Right atrium auricular region (tissue), 2 donors: ENCODE data around the gene RNF150. TPM values are rescaled to one million over a fixed set of nuclear protein-coding genes. Genes with fewer than 3 reads are reported as not detected.
A peak's percentile ranks its signal among the peaks of the same experiment; 100 is the strongest.

Experiments
- DNase-seq: peaks from one replicate; pipeline ENCODE4 v3.0.0-alpha.2; 2019; ENCODE audit warnings: low spot score
- H3K27ac ChIP-seq, 2 donors: fragments of 200-600 bp; sonication (generic); 1 replicate in 1 of 2; 2 replicates in 1 of 2; pipeline ENCODE4 v1.5.1; 2016 to 2019
- H3K27me3 ChIP-seq, 2 donors: fragments of 200-600 bp; sonication (generic); one replicate each; pipeline versions ENCODE4 v1.5.1 to v1.6.0; 2017 to 2019
- H3K36me3 ChIP-seq: fragments of 200-600 bp; sonication (generic); one replicate; pipeline ENCODE4 v1.5.1; 2016
- H3K4me1 ChIP-seq, 2 donors: fragments of 200-600 bp; sonication (generic); one replicate each; pipeline versions ENCODE4 v1.5.1 to v1.6.0; 2017 to 2019
- H3K4me3 ChIP-seq, 2 donors: fragments of 200-600 bp; sonication (generic); 1 replicate in 1 of 2; 2 replicates in 1 of 2; pipeline ENCODE4 v1.5.1; 2017 to 2019; ENCODE audit warnings: mild to moderate bottlenecking in 1 of 2, moderate library complexity in 1 of 2
- H3K9me3 ChIP-seq, 2 donors: fragments of 200-600 bp; sonication (generic); one replicate each; pipeline ENCODE4 v1.5.1; 2019
- total RNA-seq, 2 donors: library from RNA; depleted of rRNA; stranded (reverse); fragments of >200 nt; gene quantifications; one replicate each; pipeline ENCODE4 v1.1.0, GENCODE V29; 2016
- TF ChIP-seq, protein P1 (sequence below), 2 donors: fragments of 200-600 bp; sonication (generic); IDR thresholded peaks; one replicate each; pipeline ENCODE4 v1.5.1; 2019; ENCODE audit warnings: antibody characterized with exemption in 2 of 2

Gene RNF150
- total RNA-seq, 2 donors from 2014 or later: 26.2 to 34.2 TPM

DNA sequence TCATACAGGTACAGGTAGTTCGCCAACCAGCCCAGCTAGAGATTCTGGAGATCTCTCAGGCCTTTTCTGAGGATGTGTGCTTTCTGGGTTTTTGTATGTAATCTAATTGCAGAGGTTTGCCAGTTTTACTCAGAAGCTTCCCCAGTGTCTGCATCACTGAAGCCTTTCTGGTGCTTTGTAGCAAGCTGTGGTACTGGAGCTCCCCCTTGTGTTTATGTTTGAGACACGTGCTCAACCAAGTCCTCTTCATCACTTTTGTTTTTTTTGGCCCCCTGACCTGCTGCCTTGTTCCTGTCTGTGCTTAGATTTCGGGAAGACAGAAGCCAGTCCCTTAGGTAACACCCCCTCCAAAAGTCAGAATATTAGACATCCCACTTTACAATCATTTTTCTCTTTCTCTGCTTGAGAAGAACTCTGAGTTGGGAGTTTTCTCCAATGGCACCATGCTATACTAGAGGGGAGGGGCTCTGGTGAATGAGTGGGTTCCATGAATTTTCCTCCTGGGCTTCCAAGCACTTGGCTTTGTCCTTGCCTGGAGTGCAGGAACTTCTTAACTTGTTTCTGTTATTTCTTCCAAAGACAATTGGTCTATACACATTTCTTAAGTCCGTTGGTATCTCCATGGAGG, 248.7 kb downstream of the RNF150 start:
- no peak overlapping the region for H3K27ac ChIP-seq
- no peak overlapping the region for H3K4me3 ChIP-seq
- no peaks in the 10 kb centered on the region for H3K4me1 ChIP-seq
- peaks cover 0 to 4% of the 10 kb centered on the region in 2 donors for H3K9me3 ChIP-seq
- H3K36me3 ChIP-seq: no peaks in the 10 kb centered on the region
- no peak for DNase-seq
- TF ChIP-seq, protein P1, sequence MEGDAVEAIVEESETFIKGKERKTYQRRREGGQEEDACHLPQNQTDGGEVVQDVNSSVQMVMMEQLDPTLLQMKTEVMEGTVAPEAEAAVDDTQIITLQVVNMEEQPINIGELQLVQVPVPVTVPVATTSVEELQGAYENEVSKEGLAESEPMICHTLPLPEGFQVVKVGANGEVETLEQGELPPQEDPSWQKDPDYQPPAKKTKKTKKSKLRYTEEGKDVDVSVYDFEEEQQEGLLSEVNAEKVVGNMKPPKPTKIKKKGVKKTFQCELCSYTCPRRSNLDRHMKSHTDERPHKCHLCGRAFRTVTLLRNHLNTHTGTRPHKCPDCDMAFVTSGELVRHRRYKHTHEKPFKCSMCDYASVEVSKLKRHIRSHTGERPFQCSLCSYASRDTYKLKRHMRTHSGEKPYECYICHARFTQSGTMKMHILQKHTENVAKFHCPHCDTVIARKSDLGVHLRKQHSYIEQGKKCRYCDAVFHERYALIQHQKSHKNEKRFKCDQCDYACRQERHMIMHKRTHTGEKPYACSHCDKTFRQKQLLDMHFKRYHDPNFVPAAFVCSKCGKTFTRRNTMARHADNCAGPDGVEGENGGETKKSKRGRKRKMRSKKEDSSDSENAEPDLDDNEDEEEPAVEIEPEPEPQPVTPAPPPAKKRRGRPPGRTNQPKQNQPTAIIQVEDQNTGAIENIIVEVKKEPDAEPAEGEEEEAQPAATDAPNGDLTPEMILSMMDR (IDR thresholded peaks at IDR 0.05): peak in 1 of 2 donors; percentile 78
- no peaks in the 10 kb centered on the region for H3K27me3 ChIP-seq

GRCh38 chr4:140877781-140878180, 255.5 kb downstream of the RNF150 start:
- Histone ChIP-seq H3K27ac (no peak overlapping the region), H3K27me3 (no peaks in the 10 kb centered on the region), H3K4me3 (no peak overlapping the region), H3K36me3 (no peaks in the 10 kb centered on the region), H3K4me1 (peaks cover 0 to 7% of the 10 kb centered on the region in 2 donors), H3K9me3 (no peaks in the 10 kb centered on the region)
- TF ChIP-seq, protein P1 (IDR thresholded peaks at IDR 0.05): no peak
- no peak for DNase-seq

GRCh38 chr4:140876615-140877364, 256.5 kb downstream of the RNF150 start:
- Histone ChIP-seq H3K9me3 (no peaks in the 10 kb centered on the region), H3K4me3 (no peak overlapping the region), H3K27ac (no peak overlapping the region), H3K27me3 (no peaks in the 10 kb centered on the region), H3K4me1 (peaks cover 0 to 7% of the 10 kb centered on the region in 2 donors), H3K36me3 (no peaks in the 10 kb centered on the region)
- TF ChIP-seq, protein P1 (IDR thresholded peaks at IDR 0.05): no peak
- DNase-seq: no peak

DNA sequence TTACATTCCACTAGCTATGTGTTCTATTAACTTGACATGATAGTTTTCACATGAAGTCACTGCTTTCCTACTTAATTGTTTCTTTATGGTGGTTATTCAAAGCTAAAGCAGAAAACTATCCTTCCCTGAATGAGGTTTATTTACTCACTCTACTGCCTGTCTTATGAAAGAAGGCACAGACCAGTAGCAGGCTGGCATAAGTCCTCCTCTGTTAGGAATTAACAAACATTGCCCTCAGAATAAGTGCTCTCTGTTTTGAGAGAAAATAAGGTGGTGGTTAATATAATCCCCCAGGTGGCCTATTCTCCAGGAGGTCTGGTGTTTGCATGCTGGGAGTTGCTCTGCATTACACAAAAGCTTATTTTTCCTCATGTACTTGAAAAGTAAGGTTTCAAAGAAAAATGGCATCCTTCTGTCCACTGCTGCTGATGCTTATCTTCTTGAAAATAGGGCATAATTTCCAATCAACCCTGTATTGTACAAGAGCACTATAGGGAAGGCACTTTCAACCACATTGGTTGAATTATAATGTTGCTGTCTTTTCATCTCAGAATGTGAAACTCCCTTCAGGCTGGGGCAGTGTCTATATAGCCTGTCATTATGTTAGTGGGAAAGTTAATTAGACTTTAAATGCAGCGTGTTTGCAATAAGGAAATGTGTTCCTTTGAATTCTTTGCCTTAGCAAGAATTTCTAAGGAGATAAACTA, 257.4 kb downstream of the RNF150 start:
- Histone ChIP-seq H3K27ac (no peak overlapping the region), H3K27me3 (no peaks in the 10 kb centered on the region), H3K9me3 (no peaks in the 10 kb centered on the region), H3K4me1 (peaks cover 0 to 15% of the 10 kb centered on the region in 2 donors), H3K4me3 (no peak overlapping the region), H3K36me3 (no peaks in the 10 kb centered on the region)
- no peak for DNase-seq
- TF ChIP-seq, protein P1 (IDR thresholded peaks at IDR 0.05): no peak

DNA sequence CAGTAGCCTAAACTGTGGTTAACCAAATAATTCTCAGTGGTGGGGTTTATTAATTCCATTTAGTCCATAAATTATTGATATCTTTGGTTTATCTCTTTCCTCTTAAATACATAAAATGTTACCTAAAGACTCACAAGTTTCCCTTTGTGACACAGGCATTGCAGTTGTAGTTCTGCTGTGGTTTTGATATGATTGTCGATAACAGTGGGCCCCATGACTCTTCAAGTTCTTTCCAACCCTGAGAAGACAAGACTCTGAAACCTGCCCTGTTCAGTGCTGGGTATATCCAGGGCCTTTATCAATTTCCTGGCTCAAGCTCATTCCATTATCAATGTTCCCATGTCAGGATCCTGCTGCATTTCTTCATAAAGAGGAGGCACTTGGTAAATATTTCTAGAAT, 259.2 kb downstream of the RNF150 start:
- Histone ChIP-seq H3K4me3 (no peak overlapping the region), H3K9me3 (no peaks in the 10 kb centered on the region), H3K4me1 (peaks cover 0 to 20% of the 10 kb centered on the region in 2 donors), H3K27ac (no peak overlapping the region), H3K36me3 (no peaks in the 10 kb centered on the region), H3K27me3 (no peaks in the 10 kb centered on the region)
- TF ChIP-seq, protein P1 (IDR thresholded peaks at IDR 0.05): no peak
- DNase-seq: no peak
